Left ventricle myocardium inferior (tissue), 1 donor: ENCODE results near the gene MAGI1. TPM values are rescaled to one million over a fixed set of nuclear protein-coding genes. Genes with fewer than 3 reads are reported as not detected.
"Not testable (repeated sequence)": the region's sequence is repeated elsewhere in the genome, so short reads cannot be mapped to it uniquely, and the experiment has no call there.

Source experiments
- DNase-seq: peaks from one replicate; pipeline ENCODE4 v3.0.0-alpha.2; 2020
- H3K27ac ChIP-seq: fragments of 200-600 bp; replicated peaks from 2 replicates; pipeline ENCODE4 v1.8.0; 2021
- H3K27me3 ChIP-seq: fragments of 200-600 bp; 2 replicates; pipeline ENCODE4 v1.8.0; 2021; ENCODE audit warnings: low read depth
- H3K36me3 ChIP-seq: fragments of 200-600 bp; 2 replicates; pipeline ENCODE4 v1.8.0; 2021
- H3K4me1 ChIP-seq: fragments of 200-600 bp; 2 replicates; pipeline ENCODE4 v1.8.0; 2021
- H3K4me3 ChIP-seq: fragments of 200-600 bp; 2 replicates; pipeline ENCODE4 v1.8.0; 2021; ENCODE audit warnings: mild to moderate bottlenecking, moderate library complexity
- H3K9me3 ChIP-seq: fragments of 200-600 bp; replicated peaks from 2 replicates; pipeline ENCODE4 v1.8.0; 2021
- intact Hi-C: fragments of 100-400 bp; cut with micrococcal nuclease; formaldehyde crosslinking; loops from one replicate; pipeline ENCODE4 v1.11.0; 2022
- total RNA-seq: library from RNA; stranded (reverse); fragmentation: NEBNext Ultra II Directional; extraction: Animal tissue kit (Norgen Biotek cat#: 25700); gene quantifications from one replicate; pipeline ENCODE4 v1.2.1, GENCODE V29; 2021
- TF ChIP-seq, protein P1 (sequence below): fragments of 200-600 bp; IDR thresholded peaks from 2 replicates; pipeline ENCODE4 v1.8.0; 2021; ENCODE audit warnings: antibody characterized with exemption, mild to moderate bottlenecking, borderline replicate concordance
- donor health status: DM: no; HTN: yes; CAD: no; lungs with severe emphysema.

Gene MAGI1
- total RNA-seq, 1 donor from 2014 or later: 36.6 TPM

DNA sequence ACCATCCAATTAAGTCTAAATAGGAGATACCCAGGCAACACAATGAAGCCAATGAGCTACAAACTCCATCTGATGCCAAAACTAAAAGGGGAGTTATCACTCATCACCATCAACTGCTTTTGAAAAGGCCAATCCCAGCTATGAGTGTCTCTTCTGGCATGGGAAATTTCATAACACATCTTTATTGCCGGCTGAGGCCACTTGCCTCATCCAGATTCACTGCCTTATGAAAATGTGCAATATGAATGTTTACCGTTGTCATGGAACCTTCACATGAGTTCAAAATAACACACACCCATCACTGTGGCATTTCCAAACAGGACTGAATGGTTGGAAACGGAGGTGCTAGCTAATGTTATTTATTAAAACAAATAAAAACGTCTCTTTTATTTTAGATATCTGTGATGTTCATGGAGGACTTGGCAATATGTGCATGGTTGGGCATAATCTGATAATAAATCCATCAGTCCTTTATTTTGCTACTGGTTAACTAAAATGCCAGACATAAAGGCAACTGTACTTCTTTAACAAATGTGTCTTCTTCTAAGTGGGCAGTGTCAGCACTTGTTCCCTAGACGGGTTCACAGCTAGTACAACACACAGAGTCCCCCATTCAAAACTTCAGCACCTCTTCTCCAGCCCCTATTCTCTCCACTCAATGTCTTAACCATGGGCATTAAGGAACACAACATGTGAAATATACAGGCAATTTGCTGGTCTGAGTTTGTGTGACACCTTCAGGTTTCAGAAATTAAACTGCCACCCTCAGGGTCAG is 143.9 kb downstream of the MAGI1 start:
- DNase-seq: no peak
- TF ChIP-seq, protein P1, sequence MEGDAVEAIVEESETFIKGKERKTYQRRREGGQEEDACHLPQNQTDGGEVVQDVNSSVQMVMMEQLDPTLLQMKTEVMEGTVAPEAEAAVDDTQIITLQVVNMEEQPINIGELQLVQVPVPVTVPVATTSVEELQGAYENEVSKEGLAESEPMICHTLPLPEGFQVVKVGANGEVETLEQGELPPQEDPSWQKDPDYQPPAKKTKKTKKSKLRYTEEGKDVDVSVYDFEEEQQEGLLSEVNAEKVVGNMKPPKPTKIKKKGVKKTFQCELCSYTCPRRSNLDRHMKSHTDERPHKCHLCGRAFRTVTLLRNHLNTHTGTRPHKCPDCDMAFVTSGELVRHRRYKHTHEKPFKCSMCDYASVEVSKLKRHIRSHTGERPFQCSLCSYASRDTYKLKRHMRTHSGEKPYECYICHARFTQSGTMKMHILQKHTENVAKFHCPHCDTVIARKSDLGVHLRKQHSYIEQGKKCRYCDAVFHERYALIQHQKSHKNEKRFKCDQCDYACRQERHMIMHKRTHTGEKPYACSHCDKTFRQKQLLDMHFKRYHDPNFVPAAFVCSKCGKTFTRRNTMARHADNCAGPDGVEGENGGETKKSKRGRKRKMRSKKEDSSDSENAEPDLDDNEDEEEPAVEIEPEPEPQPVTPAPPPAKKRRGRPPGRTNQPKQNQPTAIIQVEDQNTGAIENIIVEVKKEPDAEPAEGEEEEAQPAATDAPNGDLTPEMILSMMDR: no peak
- peaks cover 29% of the 10 kb centered on the region for H3K4me1 ChIP-seq
- H3K36me3 ChIP-seq: no peaks in the 10 kb centered on the region
- H3K9me3 ChIP-seq: no peaks in the 10 kb centered on the region
- H3K27ac ChIP-seq: no peak overlapping the region
- no peak overlapping the region for H3K4me3 ChIP-seq
- intact Hi-C loops: no loop called here
- no peaks in the 10 kb centered on the region for H3K27me3 ChIP-seq

DNA sequence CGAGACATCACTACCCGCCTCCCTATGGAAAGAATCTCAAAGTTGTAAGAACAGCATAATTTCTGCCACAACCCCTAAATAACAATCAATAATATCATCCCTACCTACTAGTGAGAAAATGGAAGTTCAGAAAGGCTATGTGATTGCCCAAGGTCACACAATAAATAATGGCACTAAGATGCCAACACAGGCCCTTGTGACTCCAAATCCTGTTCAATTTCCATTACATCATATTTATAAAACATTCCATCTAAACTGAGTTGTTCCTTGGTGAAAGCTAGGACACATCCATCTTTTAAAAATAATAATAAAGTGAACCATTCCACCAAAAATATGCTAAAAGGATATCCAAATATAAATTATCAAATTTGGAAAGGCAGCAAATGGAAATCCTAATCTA is 144.6 kb downstream of the MAGI1 start:
- intact Hi-C loops: no loop called here

DNA sequence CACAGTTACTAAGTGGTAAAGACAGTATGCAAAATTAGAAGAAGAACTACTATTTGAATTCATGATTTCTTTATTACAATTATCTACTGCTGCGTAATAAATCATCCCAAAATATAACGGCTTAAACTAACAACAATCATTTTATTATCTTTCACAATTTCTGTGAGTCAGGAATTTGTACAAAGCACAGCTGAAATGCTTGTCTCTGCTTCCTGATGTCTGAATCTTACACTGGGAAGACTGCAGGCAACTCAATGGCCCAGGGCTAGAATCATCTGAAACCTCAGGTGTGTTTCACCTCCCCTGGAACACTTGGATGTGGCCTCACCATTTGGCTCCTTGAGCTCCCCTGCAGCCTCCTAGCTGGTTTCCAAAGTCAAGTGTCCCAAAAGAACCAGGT is 145.1 kb downstream of the MAGI1 start:
- H3K9me3 ChIP-seq: no peaks in the 10 kb centered on the region
- intact Hi-C loops: no loop called here
- no peaks in the 10 kb centered on the region for H3K36me3 ChIP-seq
- DNase-seq: no peak
- peaks cover 30% of the 10 kb centered on the region for H3K4me1 ChIP-seq
- no peak overlapping the region for H3K4me3 ChIP-seq
- TF ChIP-seq, protein P1: no peak
- H3K27ac ChIP-seq: no peak overlapping the region
- no peaks in the 10 kb centered on the region for H3K27me3 ChIP-seq

More for the DNA sequence above, 144.6 kb downstream of the MAGI1 start:
- Histone ChIP-seq H3K4me1 (peaks cover 28% of the 10 kb centered on the region), H3K27ac (no peak overlapping the region), H3K9me3 (no peaks in the 10 kb centered on the region), H3K36me3 (no peaks in the 10 kb centered on the region), H3K27me3 (no peaks in the 10 kb centered on the region), H3K4me3 (no peak overlapping the region)
- TF ChIP-seq, protein P1: no peak
- DNase-seq: no peak

DNA sequence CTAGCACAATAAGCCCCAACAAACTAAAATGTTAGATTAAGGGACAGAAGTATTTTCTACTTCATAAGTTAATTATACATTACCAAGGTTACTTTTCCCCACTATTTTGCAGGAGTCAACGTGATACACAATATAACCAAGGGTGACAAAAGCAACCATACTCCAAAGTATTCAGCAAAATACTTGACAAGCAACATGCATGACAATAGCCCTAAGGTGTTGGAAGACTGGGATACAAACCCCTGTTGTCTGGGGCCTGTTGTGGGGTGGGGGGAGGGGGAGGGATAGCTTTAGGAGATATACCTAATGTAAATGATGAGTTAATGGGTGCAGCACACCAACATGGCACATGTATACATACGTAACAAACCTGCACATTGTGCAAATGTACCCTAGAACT is 147.2 kb downstream of the MAGI1 start:
- H3K9me3 ChIP-seq, H3K36me3 ChIP-seq, H3K4me3 ChIP-seq, H3K27me3 ChIP-seq, intact Hi-C loops, H3K27ac ChIP-seq, DNase-seq: not testable (repeated sequence)
- peaks cover 41% of the 10 kb centered on the region for H3K4me1 ChIP-seq

DNA sequence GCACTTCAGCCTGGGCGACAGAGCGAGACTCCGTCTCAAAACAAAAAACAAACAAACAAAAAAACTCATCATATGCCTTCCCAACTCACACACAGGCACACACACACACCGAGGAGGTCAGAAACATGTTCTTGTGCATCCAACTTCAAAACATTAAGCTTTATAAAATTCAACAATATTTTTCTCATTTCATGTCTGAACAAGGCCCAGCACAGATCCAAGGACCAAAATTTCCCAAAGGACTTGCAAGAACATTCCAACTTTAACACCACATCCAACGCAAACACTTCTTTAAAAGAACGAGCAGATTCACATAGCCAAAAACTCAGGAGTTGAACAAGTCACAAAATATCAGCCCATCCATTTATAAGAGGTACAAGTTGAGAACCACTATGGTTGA is 148.4 kb downstream of the MAGI1 start:
- intact Hi-C loops: no loop called here
- no peak for DNase-seq
- TF ChIP-seq, protein P1: no peak
- Histone ChIP-seq H3K27ac (no peak overlapping the region), H3K27me3 (no peaks in the 10 kb centered on the region), H3K36me3 (no peaks in the 10 kb centered on the region), H3K4me1 (peaks cover 45% of the 10 kb centered on the region), H3K9me3 (no peaks in the 10 kb centered on the region), H3K4me3 (no peak overlapping the region)

DNA sequence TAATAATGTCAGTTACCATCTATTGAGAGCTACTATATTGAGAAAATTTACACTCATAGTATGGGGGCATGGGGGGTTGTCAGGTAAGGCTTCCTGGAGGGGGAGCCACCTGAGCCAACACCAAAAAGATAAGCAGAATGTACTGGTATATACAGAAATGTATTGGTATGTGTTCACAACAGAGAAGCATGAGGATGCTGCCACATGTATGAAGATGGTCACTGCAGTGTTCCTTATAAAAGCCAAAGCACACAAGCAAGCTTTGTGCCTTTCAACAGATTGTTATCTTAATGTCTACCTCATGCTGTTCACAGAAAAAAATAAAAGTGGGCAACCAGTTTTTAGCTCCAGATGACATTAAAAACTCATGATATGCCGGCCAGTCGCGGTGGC is 149.0 kb downstream of the MAGI1 start:
- DNase-seq: no peak

More for the DNA sequence above, 149.0 kb downstream of the MAGI1 start:
- Histone ChIP-seq H3K4me3 (no peak overlapping the region), H3K36me3 (no peaks in the 10 kb centered on the region), H3K27me3 (no peaks in the 10 kb centered on the region), H3K9me3 (no peaks in the 10 kb centered on the region), H3K27ac (peak overlapping the region; percentile 51), H3K4me1 (peaks cover 39% of the 10 kb centered on the region)
- TF ChIP-seq, protein P1: no peak
- intact Hi-C loops: no loop called here
